Neural cell (in vitro differentiated cells): ENCODE measurements around the gene SNX27. TPM values are rescaled to one million over a fixed set of nuclear protein-coding genes. Genes with fewer than 3 reads are reported as not detected.

ENCODE experiments used
- H2AFZ ChIP-seq: fragments of 200-600, 300-800 bp; sonication (generic), shearing (Covaris generic); 2 replicates; pipeline ENCODE4 v1.6.0; 2014; ENCODE audit warnings: low read depth, mild to moderate bottlenecking, antibody characterized with exemption, low read length, moderate library complexity
- H3F3A ChIP-seq: fragments of 200-600 bp; shearing (Covaris generic); 2 replicates; pipeline ENCODE4 v1.6.1; 2016; ENCODE audit warnings: mild to moderate bottlenecking, moderate library complexity, mixed read lengths, antibody characterized with exemption, low read length; ENCODE audit not compliant: insufficient read depth, poor library complexity, severe bottlenecking
- H3K27ac ChIP-seq: fragments of 200-600, 300-800 bp; sonication (generic), shearing (Covaris generic); 2 replicates; pipeline ENCODE4 v1.5.1; 2014; ENCODE audit warnings: mild to moderate bottlenecking, low read length, moderate library complexity
- H3K27me3 ChIP-seq: fragments of 300-800, 200-600 bp; sonication (generic), shearing (Covaris generic); 2 replicates; pipeline ENCODE4 v1.6.0; 2014; ENCODE audit warnings: mild to moderate bottlenecking, low read depth, low read length, moderate library complexity; ENCODE audit not compliant: insufficient read depth
- H3K36me3 ChIP-seq: fragments of 300-800, 200-600 bp; sonication (generic), shearing (Covaris generic); 2 replicates; pipeline ENCODE4 v1.5.1; 2014; ENCODE audit warnings: mild to moderate bottlenecking, antibody characterized with exemption, low read length, moderate library complexity; ENCODE audit not compliant: insufficient read depth
- H3K4me2 ChIP-seq: fragments of 300-800, 200-600 bp; sonication (generic), shearing (Covaris generic); 2 replicates; pipeline ENCODE4 v1.6.0; 2014; ENCODE audit warnings: mild to moderate bottlenecking, low read length
- H3K4me3 ChIP-seq: fragments of 300-800, 200-600 bp; sonication (generic), shearing (Covaris generic); 2 replicates; pipeline ENCODE4 v1.5.1; 2014; ENCODE audit warnings: mild to moderate bottlenecking, low read length, moderate library complexity
- H3K79me2 ChIP-seq: fragments of 200-600 bp; shearing (Covaris generic); replicated peaks from 2 replicates; pipeline ENCODE4 v1.6.0; 2014; ENCODE audit warnings: mild to moderate bottlenecking, low read length, moderate library complexity; ENCODE audit not compliant: insufficient read depth
- H3K9ac ChIP-seq: fragments of 300-800, 200-600 bp; sonication (generic), shearing (Covaris generic); 2 replicates; pipeline ENCODE4 v1.6.1; 2016; ENCODE audit warnings: mild to moderate bottlenecking, low read length, mixed read lengths
- H3K9me2 ChIP-seq: fragments of 200-600 bp; shearing (Covaris generic); 2 replicates; pipeline ENCODE4 v1.6.1; 2016; ENCODE audit warnings: mild to moderate bottlenecking, low read length, mixed read lengths; ENCODE audit not compliant: insufficient read depth
- H3K9me3 ChIP-seq: fragments of 200-600, 300-800 bp; sonication (generic), shearing (Covaris generic); 2 replicates; pipeline ENCODE4 v1.6.1; 2016; ENCODE audit warnings: mild to moderate bottlenecking, mixed run types, low read length, moderate library complexity, mixed read lengths
- H4K20me1 ChIP-seq: fragments of 200-600 bp; shearing (Covaris generic); 2 replicates; pipeline ENCODE4 v1.6.1; 2016; ENCODE audit warnings: mild to moderate bottlenecking, mixed run types; ENCODE audit not compliant: insufficient read depth
- CTCF ChIP-seq: fragments of 450-650 bp; IDR thresholded peaks from 2 replicates; pipeline ENCODE4 v1.5.1; 2014; ENCODE audit warnings: antibody characterized with exemption, mild to moderate bottlenecking, moderate library complexity; ENCODE audit not compliant: poor library complexity, severe bottlenecking
- EP300 ChIP-seq: fragments of 450-650 bp; conservative IDR thresholded peaks from 2 replicates; pipeline ENCODE4 v1.6.1; 2014; ENCODE audit warnings: antibody characterized with exemption, mild to moderate bottlenecking, moderate library complexity; ENCODE audit not compliant: poor library complexity, severe bottlenecking
- EZH2 ChIP-seq: fragments of 200-600, 300-800 bp; shearing (Covaris generic), sonication (generic); IDR thresholded peaks from 2 replicates; pipeline ENCODE4 v1.6.1; 2014; ENCODE audit warnings: antibody characterized with exemption, low read length, borderline replicate concordance, mild to moderate bottlenecking; ENCODE audit not compliant: insufficient read depth, poor library complexity, severe bottlenecking
- MXI1 ChIP-seq: fragments of 450-650 bp; conservative IDR thresholded peaks from 2 replicates; pipeline ENCODE4 v1.6.1; 2014; ENCODE audit warnings: antibody characterized with exemption, mild to moderate bottlenecking; ENCODE audit not compliant: poor library complexity, severe bottlenecking
- POLR2AphosphoS5 ChIP-seq: IDR thresholded peaks from 2 replicates; pipeline ENCODE4 v1.6.1; 2012
- RAD21 ChIP-seq: fragments of 450-650 bp; conservative IDR thresholded peaks from 2 replicates; pipeline ENCODE4 v1.6.1; 2014; ENCODE audit warnings: antibody characterized with exemption, mild to moderate bottlenecking, moderate library complexity
- SMC3 ChIP-seq: fragments of 450-650 bp; conservative IDR thresholded peaks from 2 replicates; pipeline ENCODE4 v1.6.1; 2014; ENCODE audit warnings: antibody characterized with exemption, mild to moderate bottlenecking, moderate library complexity; ENCODE audit not compliant: poor library complexity
- TAF1 ChIP-seq: IDR thresholded peaks from 2 replicates; pipeline ENCODE4 v1.6.1; 2012; ENCODE audit warnings: low read depth
- polyA plus RNA-seq: library from polyadenylated mRNA; depleted of rRNA; stranded (reverse); fragments of >200 nt; gene quantifications from 2 replicates; pipeline ENCODE4 v1.2.3, GENCODE V29; 2014
- TF ChIP-seq, protein P1 (sequence below): IDR thresholded peaks from 2 replicates; pipeline ENCODE4 v1.6.1; 2012; ENCODE audit warnings: borderline replicate concordance

The SNX27 gene
- polyA plus RNA-seq, 1 donor from 2014 or later: 30.2 TPM

DNA sequence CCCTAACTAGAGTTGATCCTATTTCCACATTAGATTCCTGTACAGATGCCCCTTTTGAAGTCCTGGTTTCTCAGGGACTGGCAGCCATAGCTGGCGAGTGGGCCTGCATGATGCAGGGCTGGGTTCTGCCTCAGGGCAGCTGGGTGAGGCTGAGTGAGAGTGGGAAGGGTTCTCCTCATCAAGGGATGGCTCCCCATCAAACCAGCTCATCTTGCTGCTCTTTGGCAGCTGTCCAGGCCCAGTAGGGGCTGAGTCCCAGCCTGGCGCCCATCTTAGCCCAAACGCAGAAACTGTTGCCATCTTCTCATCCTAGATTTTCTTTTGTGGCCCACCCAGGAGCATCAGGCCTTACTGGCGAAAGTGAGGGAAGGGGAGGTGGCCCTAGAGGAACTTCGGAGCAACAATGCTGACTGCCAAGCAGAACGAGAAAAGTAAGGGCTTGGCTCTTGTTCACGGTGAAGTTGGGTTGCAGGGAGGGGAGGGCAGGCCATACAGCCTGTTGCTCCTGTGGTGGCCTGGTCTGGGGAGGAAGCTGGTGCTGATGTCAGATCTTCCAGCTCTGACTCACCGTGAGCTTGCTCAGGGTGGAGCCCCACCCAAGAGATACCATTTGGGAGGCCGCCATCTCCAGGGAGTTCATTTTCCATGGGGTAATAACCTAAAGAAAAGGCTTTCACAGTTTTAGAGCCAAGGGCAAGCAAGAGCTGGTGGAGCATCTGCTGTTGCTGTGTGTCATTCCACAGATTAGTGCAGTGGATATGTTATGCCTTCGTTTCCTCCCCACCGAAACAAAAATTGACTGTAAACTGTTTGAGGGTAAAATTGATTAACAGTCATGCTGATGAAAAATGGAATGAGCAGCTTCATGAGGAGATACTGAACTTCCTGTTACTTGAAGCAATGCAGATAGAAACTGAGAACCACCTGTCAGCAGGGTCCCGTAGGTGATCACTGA, 37.0 kb upstream of the SNX27 start:
- no peaks in the 10 kb centered on the region for H3F3A ChIP-seq
- H3K27ac ChIP-seq: no peak overlapping the region
- peaks cover 15% of the 10 kb centered on the region for H3K36me3 ChIP-seq
- H3K4me2 ChIP-seq: no peak overlapping the region
- H3K27me3 ChIP-seq: no peaks in the 10 kb centered on the region
- H3K9ac ChIP-seq: no peak overlapping the region
- no peak overlapping the region for H3K4me3 ChIP-seq
- no peak overlapping the region for H2AFZ ChIP-seq
- TF ChIP-seq EP300 (no peak), SMC3 (no peak), POLR2AphosphoS5 (no peak), TAF1 (no peak), EZH2 (no peak), CTCF (no peak), RAD21 (no peak), MXI1 (no peak)
- TF ChIP-seq, protein P1, sequence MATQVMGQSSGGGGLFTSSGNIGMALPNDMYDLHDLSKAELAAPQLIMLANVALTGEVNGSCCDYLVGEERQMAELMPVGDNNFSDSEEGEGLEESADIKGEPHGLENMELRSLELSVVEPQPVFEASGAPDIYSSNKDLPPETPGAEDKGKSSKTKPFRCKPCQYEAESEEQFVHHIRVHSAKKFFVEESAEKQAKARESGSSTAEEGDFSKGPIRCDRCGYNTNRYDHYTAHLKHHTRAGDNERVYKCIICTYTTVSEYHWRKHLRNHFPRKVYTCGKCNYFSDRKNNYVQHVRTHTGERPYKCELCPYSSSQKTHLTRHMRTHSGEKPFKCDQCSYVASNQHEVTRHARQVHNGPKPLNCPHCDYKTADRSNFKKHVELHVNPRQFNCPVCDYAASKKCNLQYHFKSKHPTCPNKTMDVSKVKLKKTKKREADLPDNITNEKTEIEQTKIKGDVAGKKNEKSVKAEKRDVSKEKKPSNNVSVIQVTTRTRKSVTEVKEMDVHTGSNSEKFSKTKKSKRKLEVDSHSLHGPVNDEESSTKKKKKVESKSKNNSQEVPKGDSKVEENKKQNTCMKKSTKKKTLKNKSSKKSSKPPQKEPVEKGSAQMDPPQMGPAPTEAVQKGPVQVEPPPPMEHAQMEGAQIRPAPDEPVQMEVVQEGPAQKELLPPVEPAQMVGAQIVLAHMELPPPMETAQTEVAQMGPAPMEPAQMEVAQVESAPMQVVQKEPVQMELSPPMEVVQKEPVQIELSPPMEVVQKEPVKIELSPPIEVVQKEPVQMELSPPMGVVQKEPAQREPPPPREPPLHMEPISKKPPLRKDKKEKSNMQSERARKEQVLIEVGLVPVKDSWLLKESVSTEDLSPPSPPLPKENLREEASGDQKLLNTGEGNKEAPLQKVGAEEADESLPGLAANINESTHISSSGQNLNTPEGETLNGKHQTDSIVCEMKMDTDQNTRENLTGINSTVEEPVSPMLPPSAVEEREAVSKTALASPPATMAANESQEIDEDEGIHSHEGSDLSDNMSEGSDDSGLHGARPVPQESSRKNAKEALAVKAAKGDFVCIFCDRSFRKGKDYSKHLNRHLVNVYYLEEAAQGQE: no peak
- H3K9me3 ChIP-seq: no peaks in the 10 kb centered on the region
- no peaks in the 10 kb centered on the region for H3K79me2 ChIP-seq
- H3K9me2 ChIP-seq: no peaks in the 10 kb centered on the region
- H4K20me1 ChIP-seq: no peaks in the 10 kb centered on the region

GRCh38 chr1:151577173-151577572, 34.7 kb upstream of the SNX27 start:
- H2AFZ ChIP-seq: no peak overlapping the region

More at GRCh38 chr1:151577173-151577572, 34.7 kb upstream of the SNX27 start:
- TF ChIP-seq SMC3 (no peak), POLR2AphosphoS5 (no peak), EP300 (no peak), RAD21 (no peak), TAF1 (no peak)
- H3K27ac ChIP-seq: no peak overlapping the region
- no peaks in the 10 kb centered on the region for H3F3A ChIP-seq
- H3K9ac ChIP-seq: no peak overlapping the region
- peaks cover 14% of the 10 kb centered on the region for H3K36me3 ChIP-seq
- no peaks in the 10 kb centered on the region for H3K9me2 ChIP-seq
- no peaks in the 10 kb centered on the region for H3K9me3 ChIP-seq
- no peaks in the 10 kb centered on the region for H4K20me1 ChIP-seq
- H3K27me3 ChIP-seq: no peaks in the 10 kb centered on the region
- H3K79me2 ChIP-seq: no peaks in the 10 kb centered on the region
- no peak overlapping the region for H3K4me2 ChIP-seq
- H3K4me3 ChIP-seq: no peak overlapping the region
